Uterus (tissue), 4 donors: Measurements from ENCODE around the gene EXOC6. TPM values are rescaled to one million over a fixed set of nuclear protein-coding genes. Genes with fewer than 3 reads are reported as not detected.

ENCODE experiments used
- DNase-seq, 2 donors: peaks; one replicate each; pipeline ENCODE4 v3.0.0-alpha.2; 2019 to 2020
- H3K27ac ChIP-seq, 2 donors: fragments of 200-600 bp; sonication (generic); 1 replicate in 1 of 2; 2 replicates in 1 of 2; pipeline ENCODE4 v1.5.1; 2016 to 2018
- H3K27me3 ChIP-seq, 2 donors: fragments of 200-600 bp; sonication (generic); one replicate each; pipeline ENCODE4 v1.5.1; 2018 to 2019; ENCODE audit warnings: control low read depth in 1 of 2
- H3K36me3 ChIP-seq, 2 donors: fragments of 200-600 bp; sonication (generic); one replicate each; pipeline ENCODE4 v1.5.1; 2019; ENCODE audit warnings: control low read depth in 1 of 2
- H3K4me1 ChIP-seq, 2 donors: fragments of 200-600 bp; sonication (generic); one replicate each; pipeline ENCODE4 v1.5.1; 2018 to 2019; ENCODE audit warnings: control low read depth in 1 of 2
- H3K4me3 ChIP-seq, 2 donors: fragments of 200-600 bp; sonication (generic); 1 replicate in 1 of 2; 2 replicates in 1 of 2; pipeline ENCODE4 v1.5.1; 2018 to 2019; ENCODE audit warnings: mild to moderate bottlenecking in 1 of 2
- H3K9me3 ChIP-seq, 2 donors: fragments of 200-600 bp; sonication (generic); one replicate each; pipeline ENCODE4 v1.5.1; 2019; ENCODE audit warnings: control low read depth in 1 of 2
- CTCF ChIP-seq, 4 experiments: fragments of 200-600 bp in 2 of 4; fragments of 450-650 bp in 2 of 4; sonication (generic) in 2 of 4; IDR thresholded peaks; one replicate each; pipeline ENCODE4 v1.5.1; 2016 to 2019; ENCODE audit warnings: antibody characterized with exemption in 4 of 4, mild to moderate bottlenecking in 2 of 4, moderate library complexity in 1 of 4
- POLR2A ChIP-seq, 2 donors: fragments of 450-650 bp; IDR thresholded peaks; one replicate each; pipeline ENCODE4 v1.6.1; 2016; ENCODE audit warnings: antibody characterized with exemption in 2 of 2, mild to moderate bottlenecking in 1 of 2, moderate library complexity in 1 of 2
- intact Hi-C: fragments of 100-400 bp; cut with DNase I; formaldehyde crosslinking; loops from one replicate; pipeline ENCODE4 v1.15.1; 2023; ENCODE audit warnings: low total_unique reads
- total RNA-seq, 4 donors: library from RNA; depleted of rRNA in 3 of 4; stranded (reverse); fragments of >200 nt in 3 of 4; gene quantifications; one replicate each; pipeline versions ENCODE4 v1.1.0 to v1.2.4, GENCODE V29; 2014 to 2023
- donor health status: DM: yes; HTN: yes; CAD: no.

EXOC6 gene
- total RNA-seq, 4 donors from 2014 or later, result 4.9 to 35.4 (median 20.2) TPM

GRCh38 chr10:93060887-93061593, 212.7 kb downstream of the EXOC6 start:
- Histone ChIP-seq H3K9me3 (no peaks in the 10 kb centered on the region), H3K36me3 (no peaks in the 10 kb centered on the region), H3K4me3 (no peak overlapping the region), H3K27me3 (peaks cover 0 to 13% of the 10 kb centered on the region in 2 donors), H3K4me1 (peaks cover 0 to 11% of the 10 kb centered on the region in 2 donors), H3K27ac (no peak overlapping the region)
- no peak for TF ChIP-seq POLR2A (IDR thresholded peaks at IDR 0.05)
- no peak for TF ChIP-seq CTCF (IDR thresholded peaks at IDR 0.05)
- no peak for DNase-seq
- intact Hi-C loops, result no loop called here

GRCh38 chr10:93061594-93062513, 213.5 kb downstream of the EXOC6 start:
- H3K4me3 ChIP-seq, result no peak overlapping the region
- DNase-seq, result no peak
- no peak overlapping the region for H3K27ac ChIP-seq
- TF ChIP-seq POLR2A (IDR thresholded peaks at IDR 0.05), result no peak
- no peak for TF ChIP-seq CTCF (IDR thresholded peaks at IDR 0.05)
- H3K9me3 ChIP-seq, result no peaks in the 10 kb centered on the region
- intact Hi-C loops, result no loop called here
- H3K27me3 ChIP-seq, result peaks cover 0 to 13% of the 10 kb centered on the region in 2 donors
- no peaks in the 10 kb centered on the region for H3K36me3 ChIP-seq
- H3K4me1 ChIP-seq, result peaks cover 0 to 14% of the 10 kb centered on the region in 2 donors

DNA sequence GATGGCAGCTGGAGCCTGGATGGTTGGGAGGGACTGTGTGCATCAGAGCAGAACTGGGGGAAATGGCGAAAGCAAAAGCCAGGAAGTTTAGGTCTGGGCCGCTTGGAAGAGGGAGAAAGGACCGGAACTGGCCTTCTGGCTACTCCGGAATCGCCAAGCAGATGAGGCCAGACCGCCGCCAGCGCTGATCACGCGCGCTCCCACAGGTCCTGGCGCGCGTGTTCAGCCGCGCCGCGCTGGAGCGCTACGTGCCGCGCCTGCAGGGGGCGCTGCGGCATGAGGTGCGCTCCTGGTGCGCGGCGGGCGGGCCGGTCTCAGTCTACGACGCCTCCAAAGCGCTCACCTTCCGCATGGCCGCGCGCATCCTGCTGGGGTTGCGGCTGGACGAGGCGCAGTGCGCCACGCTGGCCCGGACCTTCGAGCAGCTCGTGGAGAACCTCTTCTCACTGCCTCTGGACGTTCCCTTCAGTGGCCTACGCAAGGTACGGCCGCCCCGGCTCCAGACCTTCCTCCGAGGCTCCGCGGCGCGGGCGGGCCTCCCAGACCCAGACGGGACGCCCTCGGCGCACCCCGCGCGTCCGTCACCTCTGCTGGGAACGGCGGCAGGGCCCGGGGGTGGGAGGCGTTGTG, 214.3 kb downstream of the EXOC6 start:
- peak overlapping the region in 1 of 2 donors; percentile 5 for H3K4me3 ChIP-seq
- peaks cover 0 to 11% of the 10 kb centered on the region in 2 donors for H3K27me3 ChIP-seq
- intact Hi-C loops, result no loop called here
- H3K9me3 ChIP-seq, result no peaks in the 10 kb centered on the region
- peaks cover 0 to 14% of the 10 kb centered on the region in 2 donors for H3K4me1 ChIP-seq
- peak in 1 of 4 experiments; percentile 21 for TF ChIP-seq CTCF (IDR thresholded peaks at IDR 0.05)
- no peak for TF ChIP-seq POLR2A (IDR thresholded peaks at IDR 0.05)
- no peak for DNase-seq
- no peaks in the 10 kb centered on the region for H3K36me3 ChIP-seq
- H3K27ac ChIP-seq, result no peak overlapping the region

DNA sequence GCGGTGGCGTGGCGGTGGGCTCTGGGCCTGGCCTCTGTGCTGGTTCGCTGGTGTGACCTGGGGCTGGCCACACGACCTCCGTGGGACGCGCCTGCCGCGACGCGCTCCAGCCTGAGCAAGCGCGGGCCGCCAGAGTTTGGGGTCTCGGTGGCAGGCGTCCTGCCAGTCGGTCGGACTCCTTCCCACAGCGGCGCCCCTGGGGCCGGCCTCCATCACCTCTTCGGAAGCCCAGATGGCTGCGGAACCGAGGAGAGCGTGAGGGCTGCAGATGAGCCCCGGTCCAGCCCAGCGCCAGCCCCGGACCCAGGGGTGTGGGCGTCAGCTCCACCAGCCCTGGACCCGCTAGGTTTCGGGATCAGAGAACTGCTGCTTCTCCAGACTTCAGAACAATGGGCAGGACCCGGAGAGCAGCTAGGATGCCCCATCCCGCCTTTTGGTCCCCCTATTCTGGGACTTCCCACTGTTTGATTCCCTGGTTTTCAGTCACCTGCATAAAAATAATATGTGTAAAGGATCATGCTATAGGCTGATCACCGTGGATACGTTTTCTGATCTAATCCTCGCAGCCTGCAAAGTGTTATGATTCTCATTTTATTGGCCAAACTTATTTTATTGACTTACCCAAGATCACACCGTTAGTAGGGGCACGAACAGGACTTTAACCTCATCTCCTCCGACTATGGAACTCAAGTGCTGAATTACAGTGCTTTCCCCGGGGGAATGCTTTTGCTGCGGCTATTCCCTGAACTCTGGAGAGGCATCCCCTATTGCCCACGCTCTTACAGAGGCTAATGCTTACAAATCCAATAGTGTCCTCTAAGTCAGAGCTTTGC, 215.0 kb downstream of the EXOC6 start:
- TF ChIP-seq POLR2A (IDR thresholded peaks at IDR 0.05), result no peak
- no peak for TF ChIP-seq CTCF (IDR thresholded peaks at IDR 0.05)
- H3K9me3 ChIP-seq, result no peaks in the 10 kb centered on the region
- H3K27me3 ChIP-seq, result peaks cover 0 to 4% of the 10 kb centered on the region in 2 donors
- peaks cover 0 to 19% of the 10 kb centered on the region in 2 donors for H3K4me1 ChIP-seq
- H3K27ac ChIP-seq, result no peak overlapping the region
- H3K4me3 ChIP-seq, result peak overlapping the region in 1 of 2 donors; percentile 5
- intact Hi-C loops, result no loop called here
- no peak for DNase-seq
- no peaks in the 10 kb centered on the region for H3K36me3 ChIP-seq
